ENCODE results near the gene FUT7. TPM values are rescaled to one million over a fixed set of nuclear protein-coding genes. Genes with fewer than 3 reads are reported as not detected.
A peak's percentile ranks its signal among the peaks of the same experiment; 100 is the strongest.

FUT7 gene
- total and polyA plus RNA-seq, 2 of the 13 experiments (the other 11 are each of a cell fraction or from before 2014, with no cell fraction given): 0.05 TPM; not detected in 1

DNA sequence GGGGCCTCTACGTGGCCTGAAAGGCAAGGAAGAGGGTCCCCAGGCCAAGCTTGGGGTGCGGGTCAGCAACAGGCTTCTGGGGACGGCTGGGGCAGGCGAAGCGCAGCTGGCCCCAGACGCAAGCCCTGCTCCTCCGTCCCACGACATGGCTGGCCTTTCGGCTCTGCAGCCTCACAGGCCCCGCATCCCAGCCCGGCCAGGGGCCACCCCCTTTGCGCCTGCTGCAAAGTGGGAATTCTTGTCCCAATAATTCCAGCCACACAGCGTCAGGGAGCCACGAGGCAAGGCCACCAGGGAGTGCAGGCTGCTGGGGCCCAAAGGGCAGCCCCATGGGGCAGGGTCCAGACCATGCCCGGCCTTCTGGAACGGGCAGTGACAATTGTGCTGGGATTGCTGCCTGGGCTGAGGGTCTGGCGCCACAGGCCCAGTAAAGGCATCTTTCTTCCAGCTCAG, 23.1 kb upstream of the FUT7 start (continued):
- TF ChIP-seq SP4 (CRISPR knock-in tag; IDR thresholded peaks at IDR 0.05) (peak; percentile 22; the same call in 1 of the 2 replicates), SIX4 (CRISPR knock-in tag; IDR thresholded peaks at IDR 0.05) (no peak), RBFOX2 (IDR thresholded peaks at IDR 0.05; ENCODE audit: low read depth, low read length) (peak; percentile 63), ZFY (CRISPR knock-in tag; IDR thresholded peaks at IDR 0.05) (peak; percentile 89), HOXA5 (CRISPR knock-in tag; IDR thresholded peaks at IDR 0.05) (no peak), ZNF24 (IDR thresholded peaks at IDR 0.05) (no peak), NFIC (IDR thresholded peaks at IDR 0.05; ENCODE audit: low read length) (no peak), CAMTA2 (CRISPR knock-in tag; IDR thresholded peaks at IDR 0.05; ENCODE audit: borderline replicate concordance) (no peak), NFYC (CRISPR knock-in tag; IDR thresholded peaks at IDR 0.05) (no peak), TGIF2 (CRISPR knock-in tag; IDR thresholded peaks at IDR 0.05) (no peak), MLLT10 (CRISPR knock-in tag; IDR thresholded peaks at IDR 0.05) (no peak), DBP (CRISPR knock-in tag; IDR thresholded peaks at IDR 0.05; ENCODE audit: not compliant biosample characterization) (peak; percentile 55), ZNF737 (CRISPR knock-in tag; IDR thresholded peaks at IDR 0.05; ENCODE audit: borderline replicate concordance) (no peak), ZFAT (CRISPR knock-in tag; conservative IDR thresholded peaks at IDR 0.05) (0 out of 2 replicates have a peak, but pooled peaks have one; percentile 3), U2AF1 (optimal IDR thresholded peaks at IDR 0.05; ENCODE audit: low read depth, low read length) (no peak), ZNF337 (CRISPR knock-in tag; IDR thresholded peaks at IDR 0.05; ENCODE audit: borderline replicate concordance, low read depth) (no peak), KDM6A (CRISPR knock-in tag; IDR thresholded peaks at IDR 0.05; ENCODE audit: low read depth) (no peak), GPN1 (CRISPR knock-in tag; IDR thresholded peaks at IDR 0.05; ENCODE audit: borderline replicate concordance) (no peak), KLF11 (CRISPR knock-in tag; IDR thresholded peaks at IDR 0.05) (no peak; the same call in 1 of the 2 replicates), ZNF296 (CRISPR knock-in tag; conservative IDR thresholded peaks at IDR 0.05) (peak; percentile 4; the same call in 1 of the 2 replicates), ZNF280B (CRISPR knock-in tag; IDR thresholded peaks at IDR 0.05; ENCODE audit: borderline replicate concordance) (no peak), PHF5A (CRISPR knock-in tag; IDR thresholded peaks at IDR 0.05; ENCODE audit: low read depth, unreplicated experiment) (no peak), SUZ12 (IDR thresholded peaks at IDR 0.05; ENCODE audit: low read depth, low read length) (no peak), SRY (CRISPR knock-in tag; IDR thresholded peaks at IDR 0.05) (no peak), ZBTB14 (CRISPR knock-in tag; IDR thresholded peaks at IDR 0.05) (no peak), ZNF329 (CRISPR knock-in tag; IDR thresholded peaks at IDR 0.05; ENCODE audit: low read depth) (no peak), ZNF552 (CRISPR knock-in tag; IDR thresholded peaks at IDR 0.05; ENCODE audit: borderline replicate concordance) (no peak), ZFP1 (CRISPR knock-in tag; IDR thresholded peaks at IDR 0.05) (0 out of 2 replicates have a peak, but pooled peaks have one; percentile 24), NCOA2 (CRISPR knock-in tag; IDR thresholded peaks at IDR 0.05) (0 out of 2 replicates have a peak, but pooled peaks have one; percentile 21)
- TF ChIP-seq, protein P1, sequence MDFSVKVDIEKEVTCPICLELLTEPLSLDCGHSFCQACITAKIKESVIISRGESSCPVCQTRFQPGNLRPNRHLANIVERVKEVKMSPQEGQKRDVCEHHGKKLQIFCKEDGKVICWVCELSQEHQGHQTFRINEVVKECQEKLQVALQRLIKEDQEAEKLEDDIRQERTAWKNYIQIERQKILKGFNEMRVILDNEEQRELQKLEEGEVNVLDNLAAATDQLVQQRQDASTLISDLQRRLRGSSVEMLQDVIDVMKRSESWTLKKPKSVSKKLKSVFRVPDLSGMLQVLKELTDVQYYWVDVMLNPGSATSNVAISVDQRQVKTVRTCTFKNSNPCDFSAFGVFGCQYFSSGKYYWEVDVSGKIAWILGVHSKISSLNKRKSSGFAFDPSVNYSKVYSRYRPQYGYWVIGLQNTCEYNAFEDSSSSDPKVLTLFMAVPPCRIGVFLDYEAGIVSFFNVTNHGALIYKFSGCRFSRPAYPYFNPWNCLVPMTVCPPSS (IDR thresholded peaks at IDR 0.05): no peak
